Hepatocyte (in vitro differentiated cells): Measurements from ENCODE around the gene ARL14. TPM values are rescaled to one million over a fixed set of nuclear protein-coding genes. Genes with fewer than 3 reads are reported as not detected.

Source experiments
- DNase-seq: peaks from one replicate; pipeline ENCODE4 v3.0.0-alpha.2; 2016; ENCODE audit warnings: low spot score
- H2AFZ ChIP-seq: fragments of 200-600 bp; sonication (generic); 2 replicates; pipeline ENCODE4 v1.6.0; 2016; ENCODE audit warnings: antibody characterized with exemption, mild to moderate bottlenecking
- H3K27ac ChIP-seq: fragments of 200-600 bp; sonication (generic); 2 replicates; pipeline ENCODE4 v1.5.1; 2016; ENCODE audit warnings: mild to moderate bottlenecking
- H3K27me3 ChIP-seq: fragments of 200-600 bp; sonication (generic); 2 replicates; pipeline ENCODE4 v1.6.1; 2016
- H3K36me3 ChIP-seq: fragments of 200-600 bp; sonication (generic); replicated peaks from 2 replicates; pipeline ENCODE4 v1.5.1; 2016; ENCODE audit warnings: low read depth; ENCODE audit not compliant: insufficient read depth
- H3K4me1 ChIP-seq: fragments of 200-600 bp; sonication (generic); 2 replicates; pipeline ENCODE4 v1.5.1; 2016; ENCODE audit warnings: mild to moderate bottlenecking, moderate library complexity; ENCODE audit not compliant: insufficient read depth
- H3K4me2 ChIP-seq: fragments of 200-600 bp; sonication (generic); 2 replicates; pipeline ENCODE4 v1.6.0; 2016
- H3K4me3 ChIP-seq: fragments of 200-600 bp; sonication (generic); 2 replicates; pipeline ENCODE4 v1.5.1; 2016; ENCODE audit warnings: mild to moderate bottlenecking
- H3K79me2 ChIP-seq: fragments of 200-600 bp; sonication (generic); 2 replicates; pipeline ENCODE4 v1.6.0; 2017; ENCODE audit warnings: mild to moderate bottlenecking
- H3K9me2 ChIP-seq: fragments of 200-600 bp; sonication (generic); replicated peaks from 2 replicates; pipeline ENCODE4 v1.6.0; 2017; ENCODE audit warnings: mild to moderate bottlenecking; ENCODE audit not compliant: insufficient read depth
- H3K9me3 ChIP-seq: fragments of 200-600 bp; sonication (generic); 2 replicates; pipeline ENCODE4 v1.5.1; 2016; ENCODE audit warnings: low read depth, mild to moderate bottlenecking
- H4K20me1 ChIP-seq: fragments of 200-600 bp; sonication (generic); 2 replicates; pipeline ENCODE4 v1.6.0; 2016; ENCODE audit warnings: mild to moderate bottlenecking; ENCODE audit not compliant: insufficient read depth, poor library complexity, severe bottlenecking
- EZH2 ChIP-seq: fragments of 200-600 bp; sonication (generic); IDR thresholded peaks from 2 replicates; pipeline ENCODE4 v1.6.1; 2016; ENCODE audit warnings: antibody characterized with exemption, mild to moderate bottlenecking, borderline replicate concordance
- EZH2phosphoT487 ChIP-seq: fragments of 200-600 bp; sonication (generic); IDR thresholded peaks from one replicate; pipeline ENCODE4 v1.6.1; 2018; ENCODE audit warnings: antibody characterized with exemption, mild to moderate bottlenecking, low read depth, moderate library complexity; ENCODE audit not compliant: unreplicated experiment, severe bottlenecking
- whole genome bisulfite sequencing: methylation state at CpG from one replicate; pipeline ENCODE4 v1.1.6; 2016; ENCODE audit warnings: low lambda C conversion rate; ENCODE audit errors: missing lambda C conversion rate; 5-methylcytosine and 5-hydroxymethylcytosine counted together
- polyA plus RNA-seq: library from polyadenylated mRNA; unstranded; fragments of >200 nt; fragmentation: Nextera tagmentation; extraction: Ambion mirVana; gene quantifications from 2 replicates; pipeline ENCODE4 v1.2.1, GENCODE V29; 2016
- total RNA-seq: library from RNA; depleted of rRNA; stranded (reverse); fragments of >200 nt; gene quantifications from 2 replicates; pipeline ENCODE4 v1.2.3, GENCODE V29; 2014
- TF ChIP-seq, protein P1 (sequence below): fragments of 200-600 bp; sonication (generic); IDR thresholded peaks from 2 replicates; pipeline ENCODE4 v1.5.1; 2016; ENCODE audit warnings: antibody characterized with exemption, mild to moderate bottlenecking; ENCODE audit not compliant: poor library complexity

Gene ARL14
- total and polyA plus RNA-seq, 2 experiments from 2014 or later: 9.2 to 13.2 TPM

- Histone ChIP-seq H3K9me2 (no peaks in the 10 kb centered on the region), H3K4me1 (peaks cover 14% of the 10 kb centered on the region), H3K27me3 (no peaks in the 10 kb centered on the region), H4K20me1 (no peaks in the 10 kb centered on the region), H3K4me3 (no peak overlapping the region), H3K4me2 (no peak overlapping the region), H3K27ac (no peak overlapping the region), H2AFZ (no peak overlapping the region), H3K9me3 (no peaks in the 10 kb centered on the region), H3K36me3 (no peaks in the 10 kb centered on the region), H3K79me2 (no peaks in the 10 kb centered on the region)
- TF ChIP-seq EZH2 (no peak), EZH2phosphoT487 (no peak)
- TF ChIP-seq, protein P1, sequence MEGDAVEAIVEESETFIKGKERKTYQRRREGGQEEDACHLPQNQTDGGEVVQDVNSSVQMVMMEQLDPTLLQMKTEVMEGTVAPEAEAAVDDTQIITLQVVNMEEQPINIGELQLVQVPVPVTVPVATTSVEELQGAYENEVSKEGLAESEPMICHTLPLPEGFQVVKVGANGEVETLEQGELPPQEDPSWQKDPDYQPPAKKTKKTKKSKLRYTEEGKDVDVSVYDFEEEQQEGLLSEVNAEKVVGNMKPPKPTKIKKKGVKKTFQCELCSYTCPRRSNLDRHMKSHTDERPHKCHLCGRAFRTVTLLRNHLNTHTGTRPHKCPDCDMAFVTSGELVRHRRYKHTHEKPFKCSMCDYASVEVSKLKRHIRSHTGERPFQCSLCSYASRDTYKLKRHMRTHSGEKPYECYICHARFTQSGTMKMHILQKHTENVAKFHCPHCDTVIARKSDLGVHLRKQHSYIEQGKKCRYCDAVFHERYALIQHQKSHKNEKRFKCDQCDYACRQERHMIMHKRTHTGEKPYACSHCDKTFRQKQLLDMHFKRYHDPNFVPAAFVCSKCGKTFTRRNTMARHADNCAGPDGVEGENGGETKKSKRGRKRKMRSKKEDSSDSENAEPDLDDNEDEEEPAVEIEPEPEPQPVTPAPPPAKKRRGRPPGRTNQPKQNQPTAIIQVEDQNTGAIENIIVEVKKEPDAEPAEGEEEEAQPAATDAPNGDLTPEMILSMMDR: no peak
- DNase-seq: no peak
- WGBS: 96% methylated on average over 1 of the region's 1 CpG
Measured at GRCh38 chr3:160697637-160698380, 20.8 kb downstream of the ARL14 start.

DNA sequence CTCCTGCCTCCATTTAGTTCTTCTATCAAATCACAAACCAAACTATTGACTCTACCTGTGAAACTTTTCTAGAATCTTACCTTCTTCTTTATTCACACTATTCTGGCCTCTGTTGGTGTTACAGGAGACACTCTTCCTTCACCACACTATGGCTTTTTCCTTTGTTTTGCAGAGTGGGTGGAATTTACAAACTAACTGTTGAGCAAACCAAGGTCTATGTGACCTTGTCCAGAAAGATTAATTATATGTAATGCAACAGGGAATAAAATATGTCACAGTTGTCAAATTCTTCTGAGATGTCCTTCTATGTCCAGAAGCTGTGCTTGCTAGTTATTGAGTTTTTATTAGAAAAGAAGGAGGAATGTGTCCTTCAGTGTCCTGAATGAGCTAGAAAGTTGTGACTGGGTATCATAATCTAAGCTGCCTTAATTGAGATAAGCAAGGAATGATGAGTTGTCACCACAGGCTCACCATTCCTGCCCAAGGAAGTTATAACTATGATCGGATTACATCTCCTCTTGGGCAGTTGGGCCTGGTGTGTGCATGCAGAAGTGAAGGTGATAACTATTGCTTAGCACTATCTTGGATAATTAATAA is 21.7 kb downstream of the ARL14 start:
- no peak overlapping the region for H3K4me2 ChIP-seq

DNA sequence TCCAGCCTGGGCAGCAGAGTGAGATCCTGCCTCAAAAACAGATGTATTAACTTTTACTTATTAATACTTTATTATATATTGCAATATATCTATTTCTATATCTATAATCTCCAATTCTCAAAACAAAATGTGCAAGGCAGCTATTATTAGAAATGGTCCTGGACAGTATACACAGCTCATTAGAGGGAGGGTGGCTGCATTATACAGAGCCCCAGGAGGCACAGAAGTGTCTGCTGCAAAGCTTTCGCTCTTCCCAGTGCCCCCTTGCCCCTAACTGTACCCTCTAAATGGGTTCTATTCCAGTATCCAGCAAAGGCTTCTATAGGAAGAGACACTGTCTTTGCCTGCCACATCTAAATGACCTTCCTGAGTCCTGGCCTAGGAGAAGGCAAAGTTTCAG is 24.5 kb downstream of the ARL14 start:
- peaks cover 14% of the 10 kb centered on the region for H3K4me1 ChIP-seq
- H3K9me3 ChIP-seq: no peaks in the 10 kb centered on the region
- H3K36me3 ChIP-seq: no peaks in the 10 kb centered on the region
- H3K9me2 ChIP-seq: no peaks in the 10 kb centered on the region
- no peak overlapping the region for H3K4me3 ChIP-seq
- H3K27me3 ChIP-seq: no peaks in the 10 kb centered on the region
- no peaks in the 10 kb centered on the region for H3K79me2 ChIP-seq
- no peak for DNase-seq
- WGBS: 100% methylated on average over 1 of the region's 1 CpG
- H3K27ac ChIP-seq: no peak overlapping the region
- TF ChIP-seq EZH2phosphoT487 (no peak), EZH2 (no peak)
- TF ChIP-seq, protein P1: no peak
- no peaks in the 10 kb centered on the region for H4K20me1 ChIP-seq
- H3K4me2 ChIP-seq: no peak overlapping the region
- no peak overlapping the region for H2AFZ ChIP-seq

More for the DNA sequence above, 21.7 kb downstream of the ARL14 start:
- TF ChIP-seq, protein P1: no peak
- TF ChIP-seq EZH2phosphoT487 (no peak), EZH2 (no peak)
- H2AFZ ChIP-seq: no peak overlapping the region
- no peak for DNase-seq
- no peaks in the 10 kb centered on the region for H3K79me2 ChIP-seq
- no peak overlapping the region for H3K4me3 ChIP-seq
- H3K9me3 ChIP-seq: no peaks in the 10 kb centered on the region
- peaks cover 14% of the 10 kb centered on the region for H3K4me1 ChIP-seq
- H3K9me2 ChIP-seq: no peaks in the 10 kb centered on the region
- H4K20me1 ChIP-seq: no peaks in the 10 kb centered on the region
- no peaks in the 10 kb centered on the region for H3K27me3 ChIP-seq
- no peaks in the 10 kb centered on the region for H3K36me3 ChIP-seq
- H3K27ac ChIP-seq: no peak overlapping the region
- WGBS: 87% methylated on average over 1 of the region's 1 CpG
